ENCODE data around the gene KRTAP1-4. TPM values are rescaled to one million over a fixed set of nuclear protein-coding genes. Genes with fewer than 3 reads are reported as not detected.

The KRTAP1-4 gene
- total RNA-seq, 1 donor from 2014 or later: not detected

GRCh38 chr17:40993084-40993483 is 36.9 kb downstream of the KRTAP1-4 start:
- Mint-ChIP-seq H3K27ac (ENCODE audit: unreplicated experiment) (no peak overlapping the region), H3K4me3 (ENCODE audit: unreplicated experiment) (no peak overlapping the region), H3K36me3 (ENCODE audit: low read depth) (peaks cover 1% of the 10 kb centered on the region), H3K27me3 (ENCODE audit: low read depth) (peaks cover 6% of the 10 kb centered on the region), H3K4me1 (ENCODE audit: low read depth) (no peaks in the 10 kb centered on the region), H3K9me3 (ENCODE audit: low read depth) (no peaks in the 10 kb centered on the region)
- TF ChIP-seq CTCF (IDR thresholded peaks at IDR 0.05): no peak
- DNase-seq (ENCODE audit: low spot score): no peak

GRCh38 chr17:40992666-40993065 is 37.3 kb downstream of the KRTAP1-4 start:
- Mint-ChIP-seq H3K27ac (ENCODE audit: unreplicated experiment) (no peak overlapping the region), H3K27me3 (ENCODE audit: low read depth) (peaks cover 6% of the 10 kb centered on the region)
- no peak for TF ChIP-seq CTCF (IDR thresholded peaks at IDR 0.05)

GRCh38 chr17:40986920-40987319 is 43.1 kb downstream of the KRTAP1-4 start:
- no peaks in the 10 kb centered on the region for H3K4me1 Mint-ChIP-seq (ENCODE audit: low read depth)
- no peaks in the 10 kb centered on the region for H3K36me3 Mint-ChIP-seq (ENCODE audit: low read depth)
- H3K4me3 Mint-ChIP-seq (ENCODE audit: unreplicated experiment): no peak overlapping the region
- H3K9me3 Mint-ChIP-seq (ENCODE audit: low read depth): no peaks in the 10 kb centered on the region
- H3K27me3 Mint-ChIP-seq (ENCODE audit: low read depth): peaks cover 4% of the 10 kb centered on the region
- H3K27ac Mint-ChIP-seq (ENCODE audit: unreplicated experiment): no peak overlapping the region
- no peak for DNase-seq (ENCODE audit: low spot score)
- no peak for TF ChIP-seq CTCF (IDR thresholded peaks at IDR 0.05)

More at GRCh38 chr17:40992666-40993065, 37.3 kb downstream of the KRTAP1-4 start:
- H3K36me3 Mint-ChIP-seq (ENCODE audit: low read depth): peaks cover 1% of the 10 kb centered on the region
- no peak overlapping the region for H3K4me3 Mint-ChIP-seq (ENCODE audit: unreplicated experiment)
- no peaks in the 10 kb centered on the region for H3K4me1 Mint-ChIP-seq (ENCODE audit: low read depth)
- no peak for DNase-seq (ENCODE audit: low spot score)
- H3K9me3 Mint-ChIP-seq (ENCODE audit: low read depth): no peaks in the 10 kb centered on the region

- no peak within 1 kb of the TSS for H3K27ac Mint-ChIP-seq (ENCODE audit: unreplicated experiment)
- H3K4me3 Mint-ChIP-seq (ENCODE audit: unreplicated experiment): no peak within 1 kb of the TSS
- TF ChIP-seq CTCF (IDR thresholded peaks at IDR 0.05): no peak
- H3K36me3 Mint-ChIP-seq (ENCODE audit: low read depth): no peaks in the 10 kb centered on the region
- DNase-seq (ENCODE audit: low spot score): no peak
- no peaks in the 10 kb centered on the region for H3K9me3 Mint-ChIP-seq (ENCODE audit: low read depth)
- peaks cover 4% of the 10 kb centered on the region for H3K27me3 Mint-ChIP-seq (ENCODE audit: low read depth)
- peaks cover 12% of the 10 kb centered on the region for H3K4me1 Mint-ChIP-seq (ENCODE audit: low read depth)
Measured at GRCh38 chr17:40984226-40984625, 45.8 kb downstream of the KRTAP1-4 start, which contains the start of gene KRT40. Gene KRT40, minus strand, starts transcription at chr17:40984326. Its CDS starts 53 bp downstream, at chr17:40984273.

- H3K36me3 Mint-ChIP-seq (ENCODE audit: low read depth): no peaks in the 10 kb centered on the region
- peaks cover 2% of the 10 kb centered on the region for H3K27me3 Mint-ChIP-seq (ENCODE audit: low read depth)
- no peak for DNase-seq (ENCODE audit: low spot score)
- peaks cover 20% of the 10 kb centered on the region for H3K4me1 Mint-ChIP-seq (ENCODE audit: low read depth)
- H3K9me3 Mint-ChIP-seq (ENCODE audit: low read depth): no peaks in the 10 kb centered on the region
- no peak for TF ChIP-seq CTCF (IDR thresholded peaks at IDR 0.05)
- peak overlapping the region; percentile 22 for H3K4me3 Mint-ChIP-seq (ENCODE audit: unreplicated experiment)
- no peak overlapping the region for H3K27ac Mint-ChIP-seq (ENCODE audit: unreplicated experiment)
Measured at GRCh38 chr17:40981115-40981514, 48.9 kb downstream of the KRTAP1-4 start.

Measured in chondrocyte (in vitro differentiated cells).